Fibroblast of mammary gland (primary cell): ENCODE measurements around the gene STIMATE.

Experiments
- DNase-seq: peaks from one replicate; pipeline ENCODE4 v3.0.0-alpha.2; 2010; ENCODE audit warnings: low read depth
- H3K4me3 ChIP-seq: 2 replicates; pipeline ENCODE4 v1.5.1; 2011; ENCODE audit warnings: low read depth, mild to moderate bottlenecking, low read length, moderate library complexity; ENCODE audit not compliant: control insufficient read depth
- CTCF ChIP-seq: conservative IDR thresholded peaks from 2 replicates; pipeline ENCODE4 v1.5.1; 2011; ENCODE audit warnings: low read depth, low read length, inconsistent platforms; ENCODE audit not compliant: control insufficient read depth, insufficient read depth

The STIMATE gene

GRCh38 chr3:52845157-52845556 is 52.2 kb downstream of the STIMATE start:
- no peak for TF ChIP-seq CTCF
- H3K4me3 ChIP-seq, result no peak overlapping the region
- DNase-seq, result peak; percentile 11

DNA sequence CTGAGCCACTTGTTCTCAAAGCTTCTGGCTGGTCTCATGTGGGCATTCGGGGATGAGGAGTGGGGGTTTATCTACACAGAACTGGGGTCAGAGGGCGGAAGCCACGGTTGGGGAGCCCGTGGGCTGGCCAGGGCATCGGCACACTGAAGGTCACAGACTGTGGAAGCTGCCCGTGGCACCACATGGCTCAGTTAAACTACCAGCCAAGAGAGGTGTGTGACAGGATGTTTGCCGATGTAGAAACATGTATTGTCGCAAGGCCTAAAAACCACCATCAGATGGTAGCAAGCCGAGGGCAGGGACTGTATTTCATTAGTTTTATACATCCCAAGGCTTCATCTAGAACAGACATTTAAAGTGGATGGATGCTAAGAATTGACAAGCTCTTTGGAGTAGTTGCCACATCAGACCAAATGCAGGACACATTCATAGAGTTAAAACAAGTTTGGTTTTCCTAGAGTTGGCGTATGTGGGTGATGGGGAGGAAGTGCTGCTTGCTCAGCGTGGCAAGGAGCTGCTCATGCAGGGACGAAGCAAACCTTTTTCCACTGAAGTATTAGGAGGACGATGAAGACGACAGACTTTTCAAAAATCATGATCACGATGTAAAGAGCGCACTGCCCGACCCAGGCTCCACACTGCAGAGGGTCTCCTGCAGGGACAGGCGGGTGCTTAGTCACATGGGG is 52.9 kb downstream of the STIMATE start:
- no peak for DNase-seq
- TF ChIP-seq CTCF, result no peak
- no peak overlapping the region for H3K4me3 ChIP-seq

DNA sequence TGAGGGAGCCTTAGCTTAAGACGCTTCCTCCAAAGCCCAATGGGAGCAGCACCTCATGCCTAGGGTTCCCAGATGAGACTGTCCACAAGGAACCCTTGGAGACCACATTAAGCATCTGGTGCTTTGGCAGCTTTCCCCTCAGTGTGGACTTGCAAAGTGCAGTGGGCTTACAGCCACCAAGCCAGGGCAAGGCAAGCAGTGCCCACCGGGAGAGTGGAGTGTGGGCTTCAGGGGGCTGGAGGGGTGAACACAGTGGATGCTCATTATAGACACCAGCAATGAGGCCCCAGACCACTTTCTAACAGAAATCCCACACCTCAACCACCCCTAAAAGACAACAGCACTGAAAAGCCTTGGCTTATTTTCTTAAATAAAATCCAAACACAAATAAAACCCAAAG is 53.5 kb downstream of the STIMATE start:
- no peak for TF ChIP-seq CTCF
- no peak overlapping the region for H3K4me3 ChIP-seq
- DNase-seq, result no peak

DNA sequence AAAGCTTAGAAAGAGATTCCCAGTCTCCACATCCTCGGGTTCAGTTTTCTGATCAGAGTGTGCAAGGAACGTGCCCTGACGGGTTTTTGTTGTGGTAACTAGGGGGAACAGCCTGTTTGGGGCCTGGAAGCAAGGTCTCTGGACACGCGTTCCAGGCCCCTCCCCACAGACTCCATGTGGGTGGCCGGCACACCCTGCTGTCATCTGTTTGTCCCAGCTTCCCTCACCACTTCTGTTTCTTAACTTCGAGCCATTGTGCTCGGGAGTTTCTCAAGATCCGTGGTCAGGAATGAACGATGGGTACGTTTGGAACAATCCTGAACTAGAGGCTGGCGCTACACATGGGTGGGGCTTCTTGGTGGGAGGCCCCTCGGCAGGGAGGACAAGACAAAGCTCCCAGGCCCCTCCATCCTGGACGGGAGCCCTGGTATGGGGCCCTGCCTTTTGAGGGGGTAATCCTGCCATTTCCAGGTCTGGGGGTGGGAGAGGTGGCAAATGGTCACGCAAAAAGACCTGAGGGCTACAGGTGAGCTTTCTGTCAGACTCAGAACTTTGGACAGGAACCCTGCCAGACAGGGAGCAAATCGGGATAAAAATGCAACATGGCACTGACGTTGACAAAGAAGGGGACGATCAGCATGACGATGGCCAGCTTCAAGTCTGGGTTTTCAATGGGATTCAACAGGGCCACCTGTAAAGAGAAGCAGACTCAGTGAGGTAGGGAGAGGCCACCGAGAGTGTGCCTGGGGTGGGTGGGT is 54.1 kb downstream of the STIMATE start:
- TF ChIP-seq CTCF, result no peak
- no peak overlapping the region for H3K4me3 ChIP-seq
- DNase-seq, result no peak

- no peak for TF ChIP-seq CTCF
Measured at GRCh38 chr3:52842424-52842823, 54.9 kb downstream of the STIMATE start.

DNA sequence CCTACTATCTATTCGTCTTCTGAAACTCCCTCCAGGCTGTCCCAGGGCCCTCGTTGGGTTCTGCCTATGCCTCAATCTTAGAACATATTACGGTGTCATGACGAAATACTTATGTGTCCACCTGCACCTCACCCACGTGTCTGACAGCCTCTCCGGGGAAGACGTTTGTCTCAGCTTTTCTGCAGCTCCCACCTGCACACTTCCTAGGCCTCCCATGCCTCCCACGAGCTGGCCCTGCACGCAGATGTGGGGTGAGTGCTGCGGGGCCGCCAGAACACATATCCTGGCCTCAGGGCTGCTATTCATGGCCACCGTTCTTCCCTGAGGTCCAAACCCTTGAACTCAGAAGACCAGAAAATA is 55.4 kb downstream of the STIMATE start:
- H3K4me3 ChIP-seq, result no peak overlapping the region
- TF ChIP-seq CTCF, result no peak
- DNase-seq, result no peak

More at GRCh38 chr3:52842424-52842823, 54.9 kb downstream of the STIMATE start:
- DNase-seq, result no peak
- no peak overlapping the region for H3K4me3 ChIP-seq
